H9 (cell line): ENCODE data around the gene CCDC80. TPM values are rescaled to one million over a fixed set of nuclear protein-coding genes. Genes with fewer than 3 reads are reported as not detected.

Experiments
- DNase-seq: peaks from one replicate; pipeline ENCODE4 v3.0.0-alpha.2; 2017
- H2AFZ ChIP-seq: one replicate; pipeline ENCODE4 v1.6.1; 2013; ENCODE audit warnings: mild to moderate bottlenecking, low read length, control low read depth, moderate library complexity
- H2AK5ac ChIP-seq: 2 replicates; pipeline ENCODE4 v1.6.1; 2013; ENCODE audit warnings: low read length, control low read depth, mixed read lengths; ENCODE audit not compliant: insufficient read length
- H2BK120ac ChIP-seq: one replicate; pipeline ENCODE4 v1.6.1; 2013; ENCODE audit warnings: low read depth, mild to moderate bottlenecking, low read length, control low read depth, inconsistent platforms; ENCODE audit not compliant: poor library complexity, severe bottlenecking
- H2BK12ac ChIP-seq: 2 replicates; pipeline ENCODE4 v1.6.1; 2013; ENCODE audit warnings: low read length, control low read depth, mixed read lengths, low read depth; ENCODE audit not compliant: insufficient read length
- H2BK15ac ChIP-seq: 2 replicates; pipeline ENCODE4 v1.6.1; 2013; ENCODE audit warnings: low read depth, low read length, control low read depth
- H2BK20ac ChIP-seq: one replicate; pipeline ENCODE4 v1.6.1; 2013; ENCODE audit warnings: low read depth, mild to moderate bottlenecking, low read length, control low read depth, inconsistent platforms; ENCODE audit not compliant: poor library complexity, severe bottlenecking
- H2BK5ac ChIP-seq: 2 replicates; pipeline ENCODE4 v1.6.1; 2013; ENCODE audit warnings: low read length, control low read depth, mixed read lengths; ENCODE audit not compliant: insufficient read length
- H3K14ac ChIP-seq: 2 replicates; pipeline ENCODE4 v1.6.1; 2013; ENCODE audit warnings: low read length, control low read depth; ENCODE audit not compliant: insufficient read depth
- H3K18ac ChIP-seq: 2 replicates; pipeline ENCODE4 v1.6.1; 2013; ENCODE audit warnings: low read depth, mild to moderate bottlenecking, mixed read lengths, low read length, control low read depth; ENCODE audit not compliant: insufficient read length
- H3K23ac ChIP-seq: 2 replicates; pipeline ENCODE4 v1.6.1; 2013; ENCODE audit warnings: low read length, control low read depth, mixed read lengths, low read depth; ENCODE audit not compliant: insufficient read length
- H3K23me2 ChIP-seq: 2 replicates; pipeline ENCODE4 v1.6.1; 2013; ENCODE audit warnings: low read depth, mild to moderate bottlenecking, mixed read lengths, low read length, control low read depth; ENCODE audit not compliant: insufficient read length, poor library complexity, severe bottlenecking
- H3K27ac ChIP-seq: 2 replicates; pipeline ENCODE4 v1.5.1; 2013; ENCODE audit warnings: low read length, control low read depth, mixed read lengths, low read depth; ENCODE audit not compliant: insufficient read length
- H3K27me3 ChIP-seq: 2 replicates; pipeline ENCODE4 v1.6.1; 2013; ENCODE audit warnings: low read length, control low read depth, inconsistent platforms; ENCODE audit not compliant: insufficient read depth
- H3K4ac ChIP-seq: 2 replicates; pipeline ENCODE4 v1.6.1; 2013; ENCODE audit warnings: low read depth, mild to moderate bottlenecking, control low read depth, inconsistent platforms, low read length, moderate library complexity
- H3K4me1 ChIP-seq: 2 replicates; pipeline ENCODE4 v1.6.1; 2013; ENCODE audit warnings: low read length, control low read depth, inconsistent platforms; ENCODE audit not compliant: insufficient read depth
- H3K4me2 ChIP-seq: 2 replicates; pipeline ENCODE4 v1.6.1; 2013; ENCODE audit warnings: low read length, control low read depth, mixed read lengths; ENCODE audit not compliant: insufficient read length, insufficient read depth
- H3K56ac ChIP-seq: 2 replicates; pipeline ENCODE4 v1.6.1; 2013; ENCODE audit warnings: low read depth, mild to moderate bottlenecking, mixed read lengths, low read length, control low read depth; ENCODE audit not compliant: insufficient read length
- H3K79me1 ChIP-seq: 2 replicates; pipeline ENCODE4 v1.6.1; 2013; ENCODE audit warnings: low read depth, mild to moderate bottlenecking, moderate library complexity, low read length, control low read depth, inconsistent platforms; ENCODE audit not compliant: insufficient read depth, poor library complexity, severe bottlenecking
- H3K79me2 ChIP-seq: 2 replicates; pipeline ENCODE4 v1.6.1; 2013; ENCODE audit warnings: low read length, control low read depth, inconsistent platforms; ENCODE audit not compliant: insufficient read depth
- H3K9ac ChIP-seq: 2 replicates; pipeline ENCODE4 v1.6.1; 2013; ENCODE audit warnings: low read length, control low read depth, mixed read lengths; ENCODE audit not compliant: insufficient read length; ENCODE audit errors: extremely low read depth
- H3K9me3 ChIP-seq: one replicate; pipeline ENCODE4 v1.6.1; 2013; ENCODE audit warnings: low read depth, low read length, inconsistent platforms; ENCODE audit not compliant: control insufficient read depth
- H3T11ph ChIP-seq: one replicate; pipeline ENCODE4 v1.6.1; 2013; ENCODE audit warnings: mild to moderate bottlenecking, low read length, control low read depth, inconsistent platforms
- H4K20me1 ChIP-seq: one replicate; pipeline ENCODE4 v1.6.1; 2013; ENCODE audit not compliant: control insufficient read depth, insufficient read length, insufficient read depth
- H4K5ac ChIP-seq: 2 replicates; pipeline ENCODE4 v1.6.1; 2013; ENCODE audit warnings: low read depth, mild to moderate bottlenecking, mixed read lengths, low read length, control low read depth; ENCODE audit not compliant: insufficient read length
- H4K8ac ChIP-seq: replicated peaks from 2 replicates; pipeline ENCODE4 v1.6.1; 2013; ENCODE audit warnings: low read length, control low read depth, mixed read lengths, low read depth; ENCODE audit not compliant: insufficient read length
- H4K91ac ChIP-seq: 2 replicates; pipeline ENCODE4 v1.6.1; 2013; ENCODE audit warnings: low read depth, mild to moderate bottlenecking, moderate library complexity, mixed read lengths, low read length, control low read depth; ENCODE audit not compliant: insufficient read length
- H3K27ac Mint-ChIP-seq, 3 experiments: 2 replicates in 2 of 3; 3 replicates in 1 of 3; pipeline ENCODE4 v1.8.0; 2020 to 2021; ENCODE audit warnings: mixed read lengths in 3 of 3, mild to moderate bottlenecking in 1 of 3, moderate library complexity in 1 of 3
- H3K27me3 Mint-ChIP-seq: 2 replicates; pipeline ENCODE4 v1.8.0; 2021; ENCODE audit warnings: low read depth, mild to moderate bottlenecking, moderate library complexity, mixed read lengths
- H3K36me3 Mint-ChIP-seq, 3 experiments: 2 replicates in 2 of 3; 3 replicates in 1 of 3; pipeline ENCODE4 v1.8.0; 2020 to 2021; ENCODE audit warnings: low read depth in 3 of 3, mixed read lengths in 3 of 3; ENCODE audit not compliant: insufficient read depth in 1 of 3
- H3K4me1 Mint-ChIP-seq, 2 experiments: 2 replicates each; pipeline ENCODE4 v1.8.0; 2020; ENCODE audit warnings: mixed read lengths in 2 of 2
- H3K4me3 Mint-ChIP-seq, 2 experiments: 2 replicates in 1 of 2; 3 replicates in 1 of 2; pipeline ENCODE4 v1.8.0; 2020 to 2021; ENCODE audit warnings: mild to moderate bottlenecking in 2 of 2, mixed read lengths in 2 of 2, moderate library complexity in 1 of 2
- H3K9me3 Mint-ChIP-seq, 2 experiments: 2 replicates in 1 of 2; 3 replicates in 1 of 2; pipeline ENCODE4 v1.8.0; 2020; ENCODE audit warnings: mild to moderate bottlenecking in 2 of 2, mixed read lengths in 2 of 2, moderate library complexity in 1 of 2
- WGBS: extraction: QIAGEN DNeasy Blood & Tissue Kit; methylation state at CpG from one replicate; pipeline ENCODE4 v1.1.7; 2013; ENCODE audit warnings: missing lambda C conversion rate, low lambda C conversion rate, mixed read lengths; ENCODE audit not compliant: insufficient read length; ENCODE audit errors: extremely low coverage; 5-methylcytosine and 5-hydroxymethylcytosine counted together
- total RNA-seq: library from RNA; stranded (reverse); gene quantifications from 2 replicates; pipeline ENCODE4 v1.2.1, GENCODE V29; 2021
- TF ChIP-seq, protein P1 (sequence below): fragments of 200-600 bp; sonication (generic); conservative IDR thresholded peaks from 3 replicates; pipeline ENCODE4 v1.8.0; 2021; ENCODE audit warnings: antibody characterized with exemption, mild to moderate bottlenecking

Gene CCDC80
- total RNA-seq, 1 experiment from 2014 or later: 5.4 TPM

DNA sequence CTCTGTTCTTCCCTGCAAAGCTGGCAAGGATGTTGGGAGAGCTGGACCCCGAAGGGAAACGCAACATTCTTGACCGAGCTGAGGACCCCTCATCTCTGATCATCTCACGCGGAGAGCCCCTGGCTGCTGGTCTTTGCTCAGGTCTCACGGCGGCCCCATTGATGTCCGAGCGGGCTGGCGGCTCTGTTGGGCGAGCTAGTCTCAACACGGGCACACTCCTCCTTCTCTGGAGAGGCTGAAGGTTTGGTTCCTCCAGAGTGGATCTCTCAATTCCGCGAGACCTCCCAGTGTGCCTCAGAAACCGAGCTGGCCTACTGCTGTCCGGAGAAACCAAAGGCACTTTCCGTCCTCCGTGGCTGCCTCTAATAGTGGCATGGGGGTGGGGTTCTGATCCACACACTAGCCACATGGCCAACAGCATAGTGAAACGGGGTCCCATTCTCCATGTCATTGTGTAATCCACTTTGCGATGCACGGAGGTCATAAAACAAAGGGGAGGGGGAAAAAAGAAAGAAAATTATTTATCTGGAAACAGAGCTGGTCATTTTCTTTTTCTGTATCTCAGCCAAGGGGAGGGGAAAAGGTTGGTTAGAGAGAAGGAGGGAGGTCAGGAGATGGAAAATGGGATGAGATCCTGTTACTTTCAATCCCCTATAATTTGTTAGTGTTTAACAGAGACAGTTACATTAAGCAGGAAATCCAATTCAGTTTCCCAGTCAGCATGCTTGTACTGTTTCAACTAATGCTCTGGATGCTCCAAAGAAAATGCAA lies 1.3 kb downstream of the CCDC80 start:
- TF ChIP-seq, protein P1, sequence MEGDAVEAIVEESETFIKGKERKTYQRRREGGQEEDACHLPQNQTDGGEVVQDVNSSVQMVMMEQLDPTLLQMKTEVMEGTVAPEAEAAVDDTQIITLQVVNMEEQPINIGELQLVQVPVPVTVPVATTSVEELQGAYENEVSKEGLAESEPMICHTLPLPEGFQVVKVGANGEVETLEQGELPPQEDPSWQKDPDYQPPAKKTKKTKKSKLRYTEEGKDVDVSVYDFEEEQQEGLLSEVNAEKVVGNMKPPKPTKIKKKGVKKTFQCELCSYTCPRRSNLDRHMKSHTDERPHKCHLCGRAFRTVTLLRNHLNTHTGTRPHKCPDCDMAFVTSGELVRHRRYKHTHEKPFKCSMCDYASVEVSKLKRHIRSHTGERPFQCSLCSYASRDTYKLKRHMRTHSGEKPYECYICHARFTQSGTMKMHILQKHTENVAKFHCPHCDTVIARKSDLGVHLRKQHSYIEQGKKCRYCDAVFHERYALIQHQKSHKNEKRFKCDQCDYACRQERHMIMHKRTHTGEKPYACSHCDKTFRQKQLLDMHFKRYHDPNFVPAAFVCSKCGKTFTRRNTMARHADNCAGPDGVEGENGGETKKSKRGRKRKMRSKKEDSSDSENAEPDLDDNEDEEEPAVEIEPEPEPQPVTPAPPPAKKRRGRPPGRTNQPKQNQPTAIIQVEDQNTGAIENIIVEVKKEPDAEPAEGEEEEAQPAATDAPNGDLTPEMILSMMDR: no peak
- Histone ChIP-seq H3K14ac (no peak overlapping the region), H2AFZ (no peak overlapping the region), H3K4me1 (peaks cover 17% of the 10 kb centered on the region), H4K91ac (no peak overlapping the region), H3K79me1 (no peaks in the 10 kb centered on the region), H3K4ac (no peak overlapping the region), H2BK15ac (no peak overlapping the region), H2BK12ac (no peak overlapping the region), H3K9ac (no peak overlapping the region), H3K79me2 (no peaks in the 10 kb centered on the region), H3K27ac (no peak overlapping the region), H3T11ph (no peak overlapping the region), H3K18ac (no peak overlapping the region), H3K56ac (no peak overlapping the region), H2AK5ac (no peak overlapping the region), H2BK20ac (no peak overlapping the region), H3K4me2 (no peak overlapping the region), H4K8ac (no peak overlapping the region), H3K23ac (no peak overlapping the region), H3K27me3 (no peaks in the 10 kb centered on the region), H2BK5ac (no peak overlapping the region), H4K5ac (no peak overlapping the region), H3K23me2 (no peaks in the 10 kb centered on the region), H2BK120ac (no peak overlapping the region), H3K9me3 (no peaks in the 10 kb centered on the region), H4K20me1 (no peaks in the 10 kb centered on the region)
- Mint-ChIP-seq H3K4me3 (no peak overlapping the region), H3K4me1 (peaks cover 10 to 20% of the 10 kb centered on the region in 2 experiments), H3K9me3 (no peaks in the 10 kb centered on the region), H3K27me3 (peaks cover 3% of the 10 kb centered on the region; the same call in 1 of the 2 replicates), H3K36me3 (peaks cover 0 to 9% (median 2%) of the 10 kb centered on the region in 3 experiments; a peak in 1 of 7 replicates), H3K27ac (no peak overlapping the region)
- WGBS: no CpG with 5 or more reads among the region's 21 CpGs
- no peak for DNase-seq
